Transverse colon (tissue), 3 donors: Measurements from ENCODE around the gene OR2T4.

ENCODE experiments used
- EP300 ChIP-seq: sonication (generic); formaldehyde crosslinking; IDR thresholded peaks from one replicate; pipeline ENCODE4 v1.6.1; 2017; ENCODE audit warnings: antibody characterized with exemption, low read depth
- TF ChIP-seq, protein P1 (sequence below), 5 experiments: fragments of 200-600 bp in 3 of 5; fragments of 450-650 bp in 2 of 5; sonication (generic) in 3 of 5; IDR thresholded peaks; 1 replicate in 2 of 5; 2 replicates in 3 of 5; pipeline ENCODE4 v1.5.1; 2016 to 2017; ENCODE audit warnings: antibody characterized with exemption in 5 of 5, inconsistent platforms in 3 of 5, mild to moderate bottlenecking in 2 of 5, moderate library complexity in 1 of 5

DNA sequence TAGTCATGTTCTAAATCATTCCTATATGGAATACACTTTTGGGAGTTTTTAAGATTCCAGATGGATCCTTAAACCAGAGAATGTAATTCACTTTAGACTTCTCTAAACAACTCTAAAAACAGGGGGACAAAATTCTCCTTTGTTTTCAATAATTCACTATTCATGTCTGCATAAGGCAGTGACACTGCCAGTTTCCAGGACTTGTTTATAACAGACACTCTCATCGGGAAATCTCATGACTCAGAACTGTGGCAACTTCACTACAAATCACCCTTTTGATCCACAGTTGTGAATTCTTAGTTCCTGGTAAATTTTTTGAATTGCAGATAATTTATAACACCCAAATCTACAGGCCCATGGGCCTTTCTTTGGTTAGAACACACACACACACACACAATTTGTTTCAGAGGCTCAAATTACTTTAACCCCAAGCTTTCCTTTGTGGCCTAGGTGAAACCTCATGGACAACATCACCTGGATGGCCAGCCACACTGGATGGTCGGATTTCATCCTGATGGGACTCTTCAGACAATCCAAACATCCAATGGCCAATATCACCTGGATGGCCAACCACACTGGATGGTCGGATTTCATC lies at the start of gene OR2T4:
- TF ChIP-seq, protein P1, sequence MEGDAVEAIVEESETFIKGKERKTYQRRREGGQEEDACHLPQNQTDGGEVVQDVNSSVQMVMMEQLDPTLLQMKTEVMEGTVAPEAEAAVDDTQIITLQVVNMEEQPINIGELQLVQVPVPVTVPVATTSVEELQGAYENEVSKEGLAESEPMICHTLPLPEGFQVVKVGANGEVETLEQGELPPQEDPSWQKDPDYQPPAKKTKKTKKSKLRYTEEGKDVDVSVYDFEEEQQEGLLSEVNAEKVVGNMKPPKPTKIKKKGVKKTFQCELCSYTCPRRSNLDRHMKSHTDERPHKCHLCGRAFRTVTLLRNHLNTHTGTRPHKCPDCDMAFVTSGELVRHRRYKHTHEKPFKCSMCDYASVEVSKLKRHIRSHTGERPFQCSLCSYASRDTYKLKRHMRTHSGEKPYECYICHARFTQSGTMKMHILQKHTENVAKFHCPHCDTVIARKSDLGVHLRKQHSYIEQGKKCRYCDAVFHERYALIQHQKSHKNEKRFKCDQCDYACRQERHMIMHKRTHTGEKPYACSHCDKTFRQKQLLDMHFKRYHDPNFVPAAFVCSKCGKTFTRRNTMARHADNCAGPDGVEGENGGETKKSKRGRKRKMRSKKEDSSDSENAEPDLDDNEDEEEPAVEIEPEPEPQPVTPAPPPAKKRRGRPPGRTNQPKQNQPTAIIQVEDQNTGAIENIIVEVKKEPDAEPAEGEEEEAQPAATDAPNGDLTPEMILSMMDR (IDR thresholded peaks at IDR 0.05), result no peak
- no peak for TF ChIP-seq EP300
